ENCODE results near the gene PPARD. TPM values are rescaled to one million over a fixed set of nuclear protein-coding genes. Genes with fewer than 3 reads are reported as not detected.
A peak's percentile ranks its signal among the peaks of the same experiment; 100 is the strongest.

The PPARD gene
- total and polyA plus RNA-seq, 2 of the 13 experiments (the other 11 are each of a cell fraction or from before 2014, with no cell fraction given), result 6.1 to 13.3 TPM

GRCh38 chr6:35318196-35319171, 23.9 kb upstream of the PPARD start (continued):
- TF ChIP-seq ZNF280D (CRISPR knock-in tag; IDR thresholded peaks at IDR 0.05), result peak; percentile 75; the same call in 1 of the 2 replicates
- TF ChIP-seq SAFB2 (CRISPR knock-in tag; IDR thresholded peaks at IDR 0.05; ENCODE audit: borderline replicate concordance, low read depth), result no peak
- TF ChIP-seq ZNF3 (CRISPR knock-in tag; IDR thresholded peaks at IDR 0.05), result no peak
- TF ChIP-seq HNRNPL (IDR thresholded peaks at IDR 0.05; ENCODE audit: low read depth, low read length), result no peak
- TF ChIP-seq BRF2 (CRISPR knock-in tag; IDR thresholded peaks at IDR 0.05), result no peak
- no peak for TF ChIP-seq MIXL1 (CRISPR knock-in tag; IDR thresholded peaks at IDR 0.05)

All from HepG2 (cell line).